ENCODE results near the gene ANXA11.

- TF ChIP-seq, protein P1, sequence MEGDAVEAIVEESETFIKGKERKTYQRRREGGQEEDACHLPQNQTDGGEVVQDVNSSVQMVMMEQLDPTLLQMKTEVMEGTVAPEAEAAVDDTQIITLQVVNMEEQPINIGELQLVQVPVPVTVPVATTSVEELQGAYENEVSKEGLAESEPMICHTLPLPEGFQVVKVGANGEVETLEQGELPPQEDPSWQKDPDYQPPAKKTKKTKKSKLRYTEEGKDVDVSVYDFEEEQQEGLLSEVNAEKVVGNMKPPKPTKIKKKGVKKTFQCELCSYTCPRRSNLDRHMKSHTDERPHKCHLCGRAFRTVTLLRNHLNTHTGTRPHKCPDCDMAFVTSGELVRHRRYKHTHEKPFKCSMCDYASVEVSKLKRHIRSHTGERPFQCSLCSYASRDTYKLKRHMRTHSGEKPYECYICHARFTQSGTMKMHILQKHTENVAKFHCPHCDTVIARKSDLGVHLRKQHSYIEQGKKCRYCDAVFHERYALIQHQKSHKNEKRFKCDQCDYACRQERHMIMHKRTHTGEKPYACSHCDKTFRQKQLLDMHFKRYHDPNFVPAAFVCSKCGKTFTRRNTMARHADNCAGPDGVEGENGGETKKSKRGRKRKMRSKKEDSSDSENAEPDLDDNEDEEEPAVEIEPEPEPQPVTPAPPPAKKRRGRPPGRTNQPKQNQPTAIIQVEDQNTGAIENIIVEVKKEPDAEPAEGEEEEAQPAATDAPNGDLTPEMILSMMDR (conservative IDR thresholded peaks at IDR 0.05; ENCODE audit: low read depth in 2 of 2), result no peak
- TF ChIP-seq EZH2 (IDR thresholded peaks at IDR 0.05; ENCODE audit: low read depth, unreplicated experiment), result no peak
- TF ChIP-seq POLR2AphosphoS5 (IDR thresholded peaks at IDR 0.05; ENCODE audit: low read depth), result no peak
- no peak for TF ChIP-seq STAT1 (IDR thresholded peaks at IDR 0.05; ENCODE audit: unreplicated experiment)
- no peak for TF ChIP-seq CREB1 (CRISPR knock-in tag; IDR thresholded peaks at IDR 0.05; ENCODE audit: low read depth)
Measured at GRCh38 chr10:80207768-80208370, 2.5 kb upstream of the ANXA11 start.

Data from GM23338 (cell line).